HL-60 (cell line): ENCODE results near the gene SAP30BP.

Experiments
- DNase-seq, 2 experiments: peaks; one replicate each; pipeline ENCODE4 v3.0.0-alpha.2; 2010 to 2020; ENCODE audit warnings: low read depth in 1 of 2, low spot score in 1 of 2
- H3K27ac ChIP-seq: fragments of 250-450 bp; sonication (Bioruptor Pico); replicated peaks from 2 replicates; pipeline ENCODE4 v1.5.1; 2020; ENCODE audit warnings: mild to moderate bottlenecking, moderate library complexity
- H3K27me3 ChIP-seq: fragments of 250-450 bp; sonication (Bioruptor Pico); 2 replicates; pipeline ENCODE4 v1.5.1; 2021; ENCODE audit warnings: mild to moderate bottlenecking, moderate library complexity; ENCODE audit not compliant: insufficient read depth, poor library complexity, severe bottlenecking
- H3K4me3 ChIP-seq: replicated peaks from 2 replicates; pipeline ENCODE4 v1.5.1; 2011; ENCODE audit warnings: mild to moderate bottlenecking, control low read depth, low read length; ENCODE audit not compliant: insufficient read depth
- CTCF ChIP-seq: IDR thresholded peaks from one replicate; pipeline ENCODE4 v1.5.1; 2011; ENCODE audit warnings: low read length, control low read depth, inconsistent platforms; ENCODE audit not compliant: insufficient read depth
- GABPA ChIP-seq: IDR thresholded peaks from 2 replicates; pipeline ENCODE4 v1.6.1; 2012; ENCODE audit warnings: low read depth
- POLR2AphosphoS5 ChIP-seq: IDR thresholded peaks from 2 replicates; pipeline ENCODE4 v1.6.1; 2012; ENCODE audit warnings: low read depth
- SPI1 ChIP-seq: IDR thresholded peaks from 2 replicates; pipeline ENCODE4 v1.6.1; 2012; ENCODE audit warnings: low read depth, mild to moderate bottlenecking, borderline replicate concordance
- TF ChIP-seq, protein P1 (sequence below): IDR thresholded peaks from 2 replicates; pipeline ENCODE4 v1.6.1; 2012; ENCODE audit warnings: low read depth; ENCODE audit not compliant: insufficient replicate concordance

The SAP30BP gene

GRCh38 chr17:75676461-75676860 is 9.3 kb downstream of the SAP30BP start:
- no peak for DNase-seq
- Histone ChIP-seq H3K4me3 (no peak overlapping the region), H3K27ac (no peak overlapping the region), H3K27me3 (no peaks in the 10 kb centered on the region)
- TF ChIP-seq GABPA = no peak
- TF ChIP-seq, protein P1, sequence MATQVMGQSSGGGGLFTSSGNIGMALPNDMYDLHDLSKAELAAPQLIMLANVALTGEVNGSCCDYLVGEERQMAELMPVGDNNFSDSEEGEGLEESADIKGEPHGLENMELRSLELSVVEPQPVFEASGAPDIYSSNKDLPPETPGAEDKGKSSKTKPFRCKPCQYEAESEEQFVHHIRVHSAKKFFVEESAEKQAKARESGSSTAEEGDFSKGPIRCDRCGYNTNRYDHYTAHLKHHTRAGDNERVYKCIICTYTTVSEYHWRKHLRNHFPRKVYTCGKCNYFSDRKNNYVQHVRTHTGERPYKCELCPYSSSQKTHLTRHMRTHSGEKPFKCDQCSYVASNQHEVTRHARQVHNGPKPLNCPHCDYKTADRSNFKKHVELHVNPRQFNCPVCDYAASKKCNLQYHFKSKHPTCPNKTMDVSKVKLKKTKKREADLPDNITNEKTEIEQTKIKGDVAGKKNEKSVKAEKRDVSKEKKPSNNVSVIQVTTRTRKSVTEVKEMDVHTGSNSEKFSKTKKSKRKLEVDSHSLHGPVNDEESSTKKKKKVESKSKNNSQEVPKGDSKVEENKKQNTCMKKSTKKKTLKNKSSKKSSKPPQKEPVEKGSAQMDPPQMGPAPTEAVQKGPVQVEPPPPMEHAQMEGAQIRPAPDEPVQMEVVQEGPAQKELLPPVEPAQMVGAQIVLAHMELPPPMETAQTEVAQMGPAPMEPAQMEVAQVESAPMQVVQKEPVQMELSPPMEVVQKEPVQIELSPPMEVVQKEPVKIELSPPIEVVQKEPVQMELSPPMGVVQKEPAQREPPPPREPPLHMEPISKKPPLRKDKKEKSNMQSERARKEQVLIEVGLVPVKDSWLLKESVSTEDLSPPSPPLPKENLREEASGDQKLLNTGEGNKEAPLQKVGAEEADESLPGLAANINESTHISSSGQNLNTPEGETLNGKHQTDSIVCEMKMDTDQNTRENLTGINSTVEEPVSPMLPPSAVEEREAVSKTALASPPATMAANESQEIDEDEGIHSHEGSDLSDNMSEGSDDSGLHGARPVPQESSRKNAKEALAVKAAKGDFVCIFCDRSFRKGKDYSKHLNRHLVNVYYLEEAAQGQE = no peak

- TF ChIP-seq POLR2AphosphoS5 (no peak), GABPA (no peak), SPI1 (no peak), CTCF (no peak)
- TF ChIP-seq, protein P1 = no peak
- Histone ChIP-seq H3K27ac (no peak overlapping the region), H3K27me3 (no peaks in the 10 kb centered on the region), H3K4me3 (no peak overlapping the region)
- DNase-seq = no peak
These were observed 12.6 kb downstream of the SAP30BP start for GRCh38 chr17:75679706-75680211.

GRCh38 chr17:75680431-75680830 is 13.3 kb downstream of the SAP30BP start:
- H3K27ac ChIP-seq = no peak overlapping the region
- H3K27me3 ChIP-seq = no peaks in the 10 kb centered on the region
- TF ChIP-seq, protein P1 = no peak
- TF ChIP-seq CTCF = no peak

DNA sequence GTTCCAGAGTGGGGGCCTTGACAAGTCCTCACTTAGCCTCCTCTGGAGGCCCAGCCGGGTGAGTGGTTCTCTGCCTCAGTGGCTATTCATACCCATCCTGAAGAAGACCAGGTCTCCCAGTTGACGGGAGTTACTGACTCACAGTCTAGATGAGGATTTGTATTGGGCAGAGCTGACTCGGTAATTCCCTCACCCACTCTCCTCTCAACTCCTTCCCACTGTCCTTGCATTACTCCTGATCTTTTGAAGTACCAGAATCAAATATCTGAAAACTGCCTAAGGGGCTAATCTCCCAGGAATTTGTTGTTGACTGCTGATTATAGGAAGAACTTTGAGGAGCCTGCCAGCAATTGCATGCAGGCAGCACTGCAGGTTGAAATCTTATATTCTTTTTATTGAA is 14.2 kb downstream of the SAP30BP start:
- Histone ChIP-seq H3K4me3 (no peak overlapping the region), H3K27me3 (no peaks in the 10 kb centered on the region), H3K27ac (no peak overlapping the region)
- no peak for DNase-seq
- TF ChIP-seq CTCF (no peak), POLR2AphosphoS5 (no peak), GABPA (no peak), SPI1 (no peak)
- TF ChIP-seq, protein P1 = no peak

More at GRCh38 chr17:75680431-75680830, 13.3 kb downstream of the SAP30BP start:
- no peak for DNase-seq
- no peak overlapping the region for H3K4me3 ChIP-seq
